K562 (cell line): ENCODE measurements around the gene RPS2. TPM values are rescaled to one million over a fixed set of nuclear protein-coding genes. Genes with fewer than 3 reads are reported as not detected.

ENCODE experiments used
- HMG20B ChIP-seq: fragments of 250-450 bp; sonication (Bioruptor Pico); IDR thresholded peaks from 2 replicates; pipeline ENCODE4 v1.5.0; 2021; ENCODE audit warnings: mild to moderate bottlenecking
- MEF2A ChIP-seq: IDR thresholded peaks from 2 replicates; pipeline ENCODE4 v1.6.1; 2011; ENCODE audit warnings: low read depth, mild to moderate bottlenecking, low read length, moderate library complexity; ENCODE audit not compliant: control insufficient read depth
- POLR2AphosphoS5 ChIP-seq: IDR thresholded peaks from 2 replicates; pipeline ENCODE4 v1.6.1; 2011; ENCODE audit warnings: mild to moderate bottlenecking, low read depth, low read length, moderate library complexity; ENCODE audit not compliant: control insufficient read depth, insufficient read depth
- RBFOX2 ChIP-seq: fragments of 200-400 bp; formaldehyde crosslinking; IDR thresholded peaks from 2 replicates; pipeline ENCODE4 v1.6.1; 2017; ENCODE audit warnings: low read depth, mild to moderate bottlenecking, low read length, moderate library complexity
- SREBF1 ChIP-seq: fragments of 150-350 bp; IDR thresholded peaks from 2 replicates; pipeline ENCODE4 v1.6.1; 2014; ENCODE audit warnings: antibody characterized with exemption, low read depth, low read length, borderline replicate concordance
- TFAM ChIP-seq: fragments of 250-450 bp; sonication (Bioruptor Pico); conservative IDR thresholded peaks from 2 replicates; pipeline ENCODE4 v1.5.0; 2021; ENCODE audit warnings: mild to moderate bottlenecking, moderate library complexity
- WHSC1 ChIP-seq: IDR thresholded peaks from one replicate; pipeline ENCODE4 v1.6.1; 2012; ENCODE audit warnings: low read length, control low read depth, inconsistent platforms
- ZNF561 ChIP-seq: fragments of 450-650 bp; formaldehyde crosslinking; conservative IDR thresholded peaks from 2 replicates; pipeline ENCODE4 v1.4.0; 2020; ENCODE audit warnings: mild to moderate bottlenecking, moderate library complexity
- ZNF77 ChIP-seq: fragments of 250-450 bp; sonication (Bioruptor Pico); IDR thresholded peaks from 2 replicates; pipeline ENCODE4 v1.5.0; 2020
- ZNF778 ChIP-seq: fragments of 450-650 bp; formaldehyde crosslinking; IDR thresholded peaks from 2 replicates; pipeline ENCODE4 v1.4.0; 2020; ENCODE audit warnings: mild to moderate bottlenecking, moderate library complexity
- polyA plus RNA-seq, 8 experiments: library from polyadenylated mRNA; depleted of rRNA in 4 of 8; stranded (reverse) in 5 of 8; unstranded in 3 of 8; fragments of >200 nt; fragmentation: Nextera tagmentation in 2 of 8; fragmentation: Illumina TruSeq in 1 of 8; extraction: Ambion mirVana in 2 of 8; extraction: Trizol in 1 of 8; gene quantifications; 2 replicates each; pipeline versions ENCODE4 v1.2.1 to v1.2.3, GENCODE V29; 2011 to 2014; ENCODE audit warnings: inconsistent platforms in 1 of 8, missing spikeins in 1 of 8
- total RNA-seq, 7 experiments: library from RNA; depleted of rRNA in 6 of 7; stranded (reverse); fragments of >200 nt in 6 of 7; fragmentation: Illumina TruSeq in 2 of 7; extraction: Trizol in 2 of 7; gene quantifications; 2 replicates each; pipeline versions ENCODE4 v1.2.1 to v1.2.3, GENCODE V29; 2011 to 2021; ENCODE audit warnings: low replicate concordance in 1 of 7
- TF ChIP-seq, protein P1 (sequence below): sonication (generic); formaldehyde crosslinking; IDR thresholded peaks from 2 replicates; pipeline ENCODE4 v1.8.1; 2023; ENCODE audit warnings: mild to moderate bottlenecking, missing genetic modification reagents
- TF ChIP-seq, protein P2 (sequence below), 2 experiments: fragments of 250-450 bp in 1 of 2; fragments of 450-650 bp in 1 of 2; sonication (Bioruptor Pico) in 1 of 2; IDR thresholded peaks; 2 replicates each; pipeline versions ENCODE4 v1.6.1 to v1.8.0; 2016 to 2021; ENCODE audit warnings: mild to moderate bottlenecking in 2 of 2, moderate library complexity in 2 of 2, missing compliant biosample characterization in 1 of 2, missing genetic modification characterization in 1 of 2
- TF ChIP-seq, protein P3 (sequence below), 3 experiments: fragments of 200-800 bp in 1 of 3; sonication (Bioruptor generic) in 1 of 3; sonication (generic) in 1 of 3; formaldehyde crosslinking in 1 of 3; IDR thresholded peaks; 2 replicates each; pipeline versions ENCODE4 v1.6.1 to v1.8.0; 2016 to 2022; ENCODE audit warnings: mild to moderate bottlenecking in 2 of 3, missing compliant biosample characterization in 2 of 3, missing genetic modification characterization in 2 of 3, missing genetic modification reagents in 1 of 3
- TF ChIP-seq, protein P4 (sequence below): sonication (generic); formaldehyde crosslinking; IDR thresholded peaks from 2 replicates; pipeline ENCODE4 v1.8.1; 2023; ENCODE audit warnings: missing genetic modification reagents, mild to moderate bottlenecking, borderline replicate concordance
- TF ChIP-seq, protein P5 (sequence below): sonication (generic); formaldehyde crosslinking; IDR thresholded peaks from 2 replicates; pipeline ENCODE4 v1.8.0; 2022; ENCODE audit warnings: mild to moderate bottlenecking, missing genetic modification reagents

Gene RPS2
- total and polyA plus RNA-seq, 9 of the 15 experiments (the other 6 are each of a cell fraction or from before 2014, with no cell fraction given), result 834 to 4,794 (median 3,793) TPM

DNA sequence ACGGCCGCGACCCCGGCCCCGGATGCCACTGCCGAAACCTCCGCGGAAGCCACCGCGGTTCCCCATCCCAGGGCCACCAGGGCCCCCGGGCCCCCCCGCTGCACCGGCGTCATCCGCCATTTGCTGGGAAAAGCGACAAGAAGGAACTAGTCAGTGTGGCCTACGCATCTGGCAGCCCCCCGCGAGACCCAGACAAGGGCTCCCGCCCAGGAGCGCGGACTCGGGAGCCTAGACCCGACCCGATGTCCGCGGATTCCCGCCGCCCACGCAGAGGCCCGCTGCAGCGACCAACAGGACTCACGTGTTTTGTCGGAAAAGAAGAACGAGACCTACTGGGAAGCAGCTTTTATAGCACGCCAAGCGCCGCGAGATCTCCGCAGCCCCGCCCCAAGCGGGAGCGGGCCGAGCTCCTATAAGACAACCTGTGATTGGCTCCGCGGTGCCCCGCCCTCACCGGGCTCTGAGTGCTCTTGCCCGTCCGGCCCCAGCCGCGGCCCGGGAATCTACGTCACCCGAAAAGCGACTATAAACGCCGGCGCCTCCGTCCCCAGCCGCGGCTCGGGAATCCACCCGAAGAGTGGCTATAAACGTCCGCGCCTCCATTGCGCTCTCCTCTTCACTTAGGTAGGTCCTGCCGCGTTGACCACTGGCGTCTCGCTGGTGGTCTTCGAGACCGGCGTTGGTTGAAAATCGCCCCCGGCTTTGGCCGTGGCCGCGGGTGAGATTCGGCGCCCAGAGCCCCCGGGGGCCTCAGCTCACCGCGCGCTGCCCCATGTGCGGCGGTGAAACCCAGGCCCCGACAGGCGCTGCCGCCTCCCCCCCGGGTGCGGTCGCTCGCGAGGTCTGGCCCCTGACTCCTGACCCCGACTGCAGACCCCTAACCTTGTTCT lies at the start of gene RPS2 (continued):
- TF ChIP-seq, protein P1, sequence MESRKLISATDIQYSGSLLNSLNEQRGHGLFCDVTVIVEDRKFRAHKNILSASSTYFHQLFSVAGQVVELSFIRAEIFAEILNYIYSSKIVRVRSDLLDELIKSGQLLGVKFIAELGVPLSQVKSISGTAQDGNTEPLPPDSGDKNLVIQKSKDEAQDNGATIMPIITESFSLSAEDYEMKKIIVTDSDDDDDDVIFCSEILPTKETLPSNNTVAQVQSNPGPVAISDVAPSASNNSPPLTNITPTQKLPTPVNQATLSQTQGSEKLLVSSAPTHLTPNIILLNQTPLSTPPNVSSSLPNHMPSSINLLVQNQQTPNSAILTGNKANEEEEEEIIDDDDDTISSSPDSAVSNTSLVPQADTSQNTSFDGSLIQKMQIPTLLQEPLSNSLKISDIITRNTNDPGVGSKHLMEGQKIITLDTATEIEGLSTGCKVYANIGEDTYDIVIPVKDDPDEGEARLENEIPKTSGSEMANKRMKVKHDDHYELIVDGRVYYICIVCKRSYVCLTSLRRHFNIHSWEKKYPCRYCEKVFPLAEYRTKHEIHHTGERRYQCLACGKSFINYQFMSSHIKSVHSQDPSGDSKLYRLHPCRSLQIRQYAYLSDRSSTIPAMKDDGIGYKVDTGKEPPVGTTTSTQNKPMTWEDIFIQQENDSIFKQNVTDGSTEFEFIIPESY (CRISPR knock-in tag), result 0 out of 2 replicates have a peak, but pooled peaks have one; percentile 11
- TF ChIP-seq, protein P2, sequence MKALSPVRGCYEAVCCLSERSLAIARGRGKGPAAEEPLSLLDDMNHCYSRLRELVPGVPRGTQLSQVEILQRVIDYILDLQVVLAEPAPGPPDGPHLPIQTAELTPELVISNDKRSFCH (CRISPR knock-in tag; IDR thresholded peaks at IDR 0.05), result no peak
- TF ChIP-seq, protein P2 (tag; IDR thresholded peaks at IDR 0.05), result peak; percentile 46; the same call in 1 of the 2 replicates
- TF ChIP-seq TFAM (no peak), ZNF561 (CRISPR knock-in tag) (no peak; the same call in 1 of the 2 replicates), WHSC1 (no peak), POLR2AphosphoS5 (peak; percentile 98), ZNF778 (CRISPR knock-in tag) (no peak), HMG20B (CRISPR knock-in tag) (no peak), MEF2A (0 out of 2 replicates have a peak, but pooled peaks have one; percentile 10), ZNF77 (CRISPR knock-in tag) (no peak), RBFOX2 (peak; percentile 99), SREBF1 (no peak)
- TF ChIP-seq, protein P3, sequence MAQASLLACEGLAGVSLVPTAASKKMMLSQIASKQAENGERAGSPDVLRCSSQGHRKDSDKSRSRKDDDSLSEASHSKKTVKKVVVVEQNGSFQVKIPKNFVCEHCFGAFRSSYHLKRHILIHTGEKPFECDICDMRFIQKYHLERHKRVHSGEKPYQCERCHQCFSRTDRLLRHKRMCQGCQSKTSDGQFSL (CRISPR knock-in tag; IDR thresholded peaks at IDR 0.05), result peak; percentile 77; the same call in 1 of the 2 replicates
- TF ChIP-seq, protein P3 (tag; IDR thresholded peaks at IDR 0.05), result no peak; a peak in 1 of 4 replicates
- TF ChIP-seq, protein P4, sequence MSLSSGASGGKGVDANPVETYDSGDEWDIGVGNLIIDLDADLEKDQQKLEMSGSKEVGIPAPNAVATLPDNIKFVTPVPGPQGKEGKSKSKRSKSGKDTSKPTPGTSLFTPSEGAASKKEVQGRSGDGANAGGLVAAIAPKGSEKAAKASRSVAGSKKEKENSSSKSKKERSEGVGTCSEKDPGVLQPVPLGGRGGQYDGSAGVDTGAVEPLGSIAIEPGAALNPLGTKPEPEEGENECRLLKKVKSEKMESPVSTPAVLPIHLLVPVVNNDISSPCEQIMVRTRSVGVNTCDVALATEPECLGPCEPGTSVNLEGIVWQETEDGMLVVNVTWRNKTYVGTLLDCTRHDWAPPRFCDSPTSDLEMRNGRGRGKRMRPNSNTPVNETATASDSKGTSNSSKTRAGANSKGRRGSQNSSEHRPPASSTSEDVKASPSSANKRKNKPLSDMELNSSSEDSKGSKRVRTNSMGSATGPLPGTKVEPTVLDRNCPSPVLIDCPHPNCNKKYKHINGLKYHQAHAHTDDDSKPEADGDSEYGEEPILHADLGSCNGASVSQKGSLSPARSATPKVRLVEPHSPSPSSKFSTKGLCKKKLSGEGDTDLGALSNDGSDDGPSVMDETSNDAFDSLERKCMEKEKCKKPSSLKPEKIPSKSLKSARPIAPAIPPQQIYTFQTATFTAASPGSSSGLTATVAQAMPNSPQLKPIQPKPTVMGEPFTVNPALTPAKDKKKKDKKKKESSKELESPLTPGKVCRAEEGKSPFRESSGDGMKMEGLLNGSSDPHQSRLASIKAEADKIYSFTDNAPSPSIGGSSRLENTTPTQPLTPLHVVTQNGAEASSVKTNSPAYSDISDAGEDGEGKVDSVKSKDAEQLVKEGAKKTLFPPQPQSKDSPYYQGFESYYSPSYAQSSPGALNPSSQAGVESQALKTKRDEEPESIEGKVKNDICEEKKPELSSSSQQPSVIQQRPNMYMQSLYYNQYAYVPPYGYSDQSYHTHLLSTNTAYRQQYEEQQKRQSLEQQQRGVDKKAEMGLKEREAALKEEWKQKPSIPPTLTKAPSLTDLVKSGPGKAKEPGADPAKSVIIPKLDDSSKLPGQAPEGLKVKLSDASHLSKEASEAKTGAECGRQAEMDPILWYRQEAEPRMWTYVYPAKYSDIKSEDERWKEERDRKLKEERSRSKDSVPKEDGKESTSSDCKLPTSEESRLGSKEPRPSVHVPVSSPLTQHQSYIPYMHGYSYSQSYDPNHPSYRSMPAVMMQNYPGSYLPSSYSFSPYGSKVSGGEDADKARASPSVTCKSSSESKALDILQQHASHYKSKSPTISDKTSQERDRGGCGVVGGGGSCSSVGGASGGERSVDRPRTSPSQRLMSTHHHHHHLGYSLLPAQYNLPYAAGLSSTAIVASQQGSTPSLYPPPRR (CRISPR knock-in tag), result peak; percentile 78
- TF ChIP-seq, protein P5, sequence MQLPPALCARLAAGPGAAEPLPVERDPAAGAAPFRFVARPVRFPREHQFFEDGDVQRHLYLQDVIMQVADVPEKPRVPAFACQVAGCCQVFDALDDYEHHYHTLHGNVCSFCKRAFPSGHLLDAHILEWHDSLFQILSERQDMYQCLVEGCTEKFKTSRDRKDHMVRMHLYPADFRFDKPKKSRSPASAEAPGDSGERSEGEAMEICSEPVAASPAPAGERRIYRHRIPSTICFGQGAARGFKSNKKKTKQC (CRISPR knock-in tag), result peak; percentile 73; the same call in 1 of the 2 replicates
